Measurements from ENCODE around the gene LCN1.

Gene LCN1

GRCh38 chr9:135574943-135575342, 53.7 kb downstream of the LCN1 start:
- DNase-seq = no peak
